Embryonic facial prominence (tissue), 1 donor: ENCODE results near the gene ZNF775.
"Not testable (repeated sequence)": the region's sequence is repeated elsewhere in the genome, so short reads cannot be mapped to it uniquely, and the experiment has no call there.

Experiments
- DNase-seq: peaks from one replicate; pipeline ENCODE4 v3.0.0-alpha.2; 2016; ENCODE audit errors: extremely low spot score

Gene ZNF775

DNA sequence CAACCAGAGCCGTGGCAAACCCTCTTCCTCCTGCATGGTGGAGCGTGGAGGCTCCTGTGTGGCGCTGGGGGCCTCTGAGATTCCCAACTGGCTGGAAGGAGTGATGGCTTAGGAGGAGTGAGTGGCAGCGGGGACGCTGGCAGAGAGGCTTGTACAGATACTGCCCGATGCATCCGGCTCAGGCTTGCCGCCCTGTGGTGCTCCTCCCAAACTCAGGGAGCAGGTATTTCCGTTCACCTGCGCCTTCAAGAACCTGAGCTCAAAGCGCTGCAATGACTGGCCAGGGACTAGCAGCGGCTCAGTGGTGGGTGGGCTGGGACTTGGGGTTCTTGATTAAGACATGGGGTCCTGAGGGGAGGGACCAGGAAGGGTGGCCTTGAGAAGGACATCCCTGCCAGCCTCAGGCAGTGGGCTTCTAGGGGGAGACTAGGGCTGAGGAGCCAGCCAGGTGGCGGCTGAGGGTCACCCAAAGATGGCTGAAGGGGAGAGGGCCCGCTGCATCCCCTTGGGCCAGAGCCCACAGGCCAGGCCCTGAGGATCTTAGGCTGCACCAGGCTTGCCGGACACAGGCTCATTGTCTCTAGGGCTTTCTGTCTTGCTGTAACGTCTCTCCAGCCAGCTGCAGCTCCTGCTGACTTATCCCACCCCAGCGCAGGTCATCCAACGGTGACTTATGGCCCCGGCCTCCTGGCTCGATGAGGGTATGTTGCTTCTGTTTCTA is 3.2 kb downstream of the ZNF775 start:
- DNase-seq = no peak

DNA sequence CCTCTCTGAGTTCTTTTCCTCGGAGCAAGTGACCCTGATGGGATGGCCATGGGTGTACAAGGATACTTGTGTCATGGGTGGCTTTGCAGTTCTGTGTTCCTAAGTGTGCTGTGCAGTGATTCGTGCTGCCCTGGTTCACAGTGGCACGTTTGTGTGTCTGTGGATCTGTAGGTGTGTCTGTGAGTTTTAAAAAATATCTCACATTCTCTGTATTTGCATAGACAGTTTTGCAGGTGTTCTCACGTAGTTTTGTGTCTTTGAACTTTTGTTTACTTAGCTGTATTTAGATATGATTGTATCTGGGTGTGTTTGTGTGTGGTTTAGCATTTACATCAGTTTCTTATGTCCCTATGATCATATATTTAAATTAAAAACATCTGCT is 3.7 kb downstream of the ZNF775 start:
- no peak for DNase-seq

GRCh38 chr7:150383710-150384397 is 4.7 kb downstream of the ZNF775 start:
- DNase-seq = no peak

GRCh38 chr7:150384406-150385301 is 5.5 kb downstream of the ZNF775 start:
- DNase-seq = no peak

- no peak for DNase-seq
Measured at GRCh38 chr7:150385302-150385723, 6.2 kb downstream of the ZNF775 start.

- not testable (repeated sequence) for DNase-seq
Measured at GRCh38 chr7:150385884-150386283, 6.8 kb downstream of the ZNF775 start.

GRCh38 chr7:150388306-150388705 is 9.2 kb downstream of the ZNF775 start:
- DNase-seq = no peak

DNA sequence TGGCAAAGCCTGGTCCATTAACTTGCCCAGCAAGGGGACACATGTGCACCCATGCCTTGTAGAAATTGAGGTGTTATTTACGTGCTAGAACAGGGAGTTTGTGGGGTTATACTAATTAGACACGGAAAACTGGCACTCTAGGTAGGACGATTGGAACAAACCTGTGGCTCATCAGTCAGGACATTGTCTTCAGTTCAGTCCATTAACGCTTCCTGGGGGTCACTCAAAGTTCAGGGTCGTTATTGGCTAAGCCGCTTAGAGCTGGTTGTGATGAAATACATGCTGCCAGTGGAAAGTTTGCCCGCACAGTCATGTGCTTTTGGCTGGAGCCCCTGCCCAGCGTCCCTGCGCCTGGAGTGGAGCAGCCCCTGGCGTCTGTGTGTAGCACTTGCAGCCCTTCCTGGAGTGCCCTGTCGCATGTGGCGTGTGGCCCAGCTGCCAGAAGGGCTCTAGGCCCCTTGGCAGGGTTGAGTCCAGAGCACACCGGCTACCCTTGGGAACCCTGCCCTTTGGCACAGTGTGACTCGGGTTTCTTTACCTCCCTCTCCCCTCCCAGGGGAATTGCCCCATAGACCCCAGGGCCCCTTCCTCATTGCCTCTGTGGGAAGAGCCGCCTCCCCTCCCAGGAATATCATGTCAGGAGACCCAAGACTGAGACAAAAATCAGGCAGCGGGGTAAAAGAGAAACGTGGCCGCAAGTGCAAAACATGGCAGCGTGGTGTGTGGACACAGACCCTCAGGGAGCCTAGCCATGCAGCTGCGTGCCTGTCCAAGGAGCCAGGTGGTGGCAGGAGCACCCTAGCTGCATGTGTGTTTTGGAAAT is 9.8 kb downstream of the ZNF775 start:
- no peak for DNase-seq

GRCh38 chr7:150389532-150389816 is 10.3 kb downstream of the ZNF775 start:
- DNase-seq = no peak

- DNase-seq = no peak
Measured at GRCh38 chr7:150390205-150390604, 11.1 kb downstream of the ZNF775 start.

- no peak for DNase-seq
Measured at GRCh38 chr7:150393325-150393724, 14.2 kb downstream of the ZNF775 start.

- no peak for DNase-seq
Measured at GRCh38 chr7:150396426-150396825, 17.3 kb downstream of the ZNF775 start.

DNA sequence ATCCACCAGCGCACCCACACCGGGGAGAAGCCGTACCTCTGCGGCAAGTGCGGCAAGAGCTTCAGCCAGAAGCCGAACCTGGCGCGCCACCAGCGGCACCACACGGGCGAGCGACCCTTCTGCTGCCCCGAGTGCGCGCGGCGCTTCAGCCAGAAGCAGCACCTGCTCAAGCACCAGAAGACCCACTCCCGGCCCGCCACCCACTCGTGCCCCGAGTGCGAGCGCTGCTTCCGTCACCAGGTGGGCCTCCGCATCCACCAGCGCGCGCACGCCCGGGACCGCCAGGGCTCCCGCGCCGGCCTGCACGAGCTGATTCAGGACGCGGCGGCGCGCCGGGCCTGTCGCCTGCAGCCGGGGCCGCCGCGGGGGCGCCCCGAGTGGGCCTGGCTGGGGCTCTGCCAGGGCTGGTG is 17.7 kb downstream of the ZNF775 start:
- no peak for DNase-seq

DNA sequence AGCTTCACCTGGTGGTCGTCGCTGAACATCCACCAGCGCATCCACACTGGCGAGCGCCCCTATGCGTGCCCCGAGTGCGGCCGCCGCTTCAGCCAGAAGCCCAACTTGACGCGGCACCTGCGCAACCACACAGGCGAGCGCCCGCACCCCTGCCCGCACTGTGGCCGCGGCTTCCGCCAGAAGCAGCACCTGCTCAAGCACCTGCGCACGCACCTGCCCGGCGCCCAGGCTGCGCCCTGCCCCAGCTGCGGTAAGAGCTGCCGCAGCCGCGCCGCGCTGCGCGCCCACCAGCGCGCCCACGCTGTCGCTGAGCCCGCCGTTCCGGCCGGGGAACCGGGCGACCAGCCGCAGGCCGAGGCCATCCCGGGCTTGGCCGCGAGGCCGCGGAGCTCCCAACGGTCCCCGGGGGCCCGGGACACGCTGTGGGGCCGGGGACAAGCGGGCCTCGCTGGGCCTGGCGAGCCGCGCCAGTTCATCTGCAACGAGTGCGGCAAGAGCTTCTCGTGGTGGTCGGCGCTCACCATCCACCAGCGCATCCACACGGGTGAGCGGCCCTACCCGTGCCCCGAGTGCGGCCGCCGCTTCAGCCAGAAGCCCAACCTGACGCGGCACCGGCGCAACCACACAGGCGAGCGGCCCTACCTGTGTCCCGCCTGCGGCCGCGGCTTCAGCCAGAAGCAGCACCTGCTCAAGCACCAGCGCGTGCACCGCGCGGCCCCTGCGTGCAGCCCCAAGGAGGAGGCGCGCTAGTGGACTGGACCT is 18.4 kb downstream of the ZNF775 start:
- DNase-seq = no peak

GRCh38 chr7:150398108-150398964 is 19.2 kb downstream of the ZNF775 start:
- DNase-seq = no peak

GRCh38 chr7:150398965-150399320 is 19.8 kb downstream of the ZNF775 start:
- DNase-seq = no peak

GRCh38 chr7:150399421-150400007 is 20.4 kb downstream of the ZNF775 start:
- no peak for DNase-seq

DNA sequence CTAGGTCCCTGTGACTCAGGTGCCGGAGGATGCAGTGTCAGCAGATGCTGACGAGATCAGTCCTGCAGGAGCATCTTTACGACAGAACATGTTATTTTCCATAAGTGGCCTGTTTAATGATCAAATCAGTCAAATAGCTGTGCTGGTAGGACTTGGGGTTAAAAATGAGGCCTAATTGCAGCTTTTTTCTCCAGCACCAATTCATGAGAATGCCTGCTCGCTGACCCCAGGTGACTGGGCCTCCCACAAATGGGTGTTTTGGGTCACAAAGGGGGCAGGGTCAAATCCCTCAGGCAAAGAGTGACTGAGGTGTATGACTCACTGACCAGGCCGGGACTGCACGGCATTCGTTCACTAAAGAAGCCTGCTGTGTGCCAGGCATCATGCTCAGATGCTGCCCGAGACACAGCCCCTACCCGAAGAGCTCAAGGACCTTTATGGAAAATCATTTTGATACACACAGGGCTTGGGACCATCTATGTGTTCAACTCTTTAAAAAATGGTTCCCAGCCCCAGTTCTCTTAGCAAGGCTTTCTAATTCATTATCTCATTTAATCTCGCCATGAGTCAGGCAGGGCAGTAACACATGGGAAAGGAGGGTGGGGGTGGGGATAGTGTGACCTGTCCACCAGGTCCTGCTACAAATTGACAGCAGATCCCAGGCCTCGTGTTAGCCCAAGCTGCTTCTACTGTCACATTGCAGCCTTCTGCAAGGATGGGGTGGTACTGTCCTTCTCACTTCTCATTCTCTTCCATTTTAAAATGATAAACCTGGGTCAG is 21.1 kb downstream of the ZNF775 start:
- DNase-seq = no peak
